ENCODE data around the gene HFE.

GRCh38 chr6:26116267-26116666 lies 29.0 kb downstream of the HFE start:
- no peak for TF ChIP-seq MAFK (IDR thresholded peaks at IDR 0.05; ENCODE audit: partially characterized antibody)
- no peak for TF ChIP-seq CTCF (IDR thresholded peaks at IDR 0.05)
- no peak for TF ChIP-seq JUNB (IDR thresholded peaks at IDR 0.05)
- TF ChIP-seq HES2 (IDR thresholded peaks at IDR 0.05): no peak
- no peak for TF ChIP-seq RFX5 (IDR thresholded peaks at IDR 0.05)
- no peak for TF ChIP-seq REST (IDR thresholded peaks at IDR 0.05)
- no peak for TF ChIP-seq BHLHE40 (IDR thresholded peaks at IDR 0.05; ENCODE audit: low read depth, low read length)
- TF ChIP-seq EP300 (IDR thresholded peaks at IDR 0.05): no peak
- TF ChIP-seq POLR2A (IDR thresholded peaks at IDR 0.05; ENCODE audit: low read length): no peak
- TF ChIP-seq CBX2 (IDR thresholded peaks at IDR 0.05; ENCODE audit: borderline replicate concordance, low read depth): no peak
- TF ChIP-seq HEYL (CRISPR knock-in tag; IDR thresholded peaks at IDR 0.05): no peak
- no peak for TF ChIP-seq JUN (IDR thresholded peaks at IDR 0.05)

All from A549 (cell line).